Cortex of kidney (tissue), 1 donor: ENCODE results near the gene SLC5A6.

Experiments
- DNase-seq: peaks from one replicate; lab custom pipeline; 2025; lab: John Stamatoyannopoulos, UW

SLC5A6 gene

DNA sequence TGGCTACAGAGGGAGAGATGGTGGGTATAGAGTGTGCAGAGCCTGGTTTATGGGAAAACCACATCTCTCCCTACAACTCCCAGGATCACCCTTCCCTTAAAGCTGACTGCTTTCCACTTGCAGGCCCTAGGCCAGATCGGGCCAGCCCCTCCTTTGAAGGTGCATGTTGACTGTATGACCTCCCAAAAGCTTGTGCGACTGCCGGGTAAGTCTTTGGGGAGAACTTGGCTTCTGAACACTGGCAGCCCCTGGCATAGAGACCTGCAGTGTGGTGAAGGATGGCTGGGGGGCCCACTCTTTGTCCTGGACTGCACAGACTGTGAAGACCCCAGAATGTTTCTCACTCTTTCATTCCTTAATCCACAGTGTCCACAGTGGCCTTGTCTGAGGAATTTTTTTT lies 24.6 kb upstream of the SLC5A6 start:
- no peak for DNase-seq

DNA sequence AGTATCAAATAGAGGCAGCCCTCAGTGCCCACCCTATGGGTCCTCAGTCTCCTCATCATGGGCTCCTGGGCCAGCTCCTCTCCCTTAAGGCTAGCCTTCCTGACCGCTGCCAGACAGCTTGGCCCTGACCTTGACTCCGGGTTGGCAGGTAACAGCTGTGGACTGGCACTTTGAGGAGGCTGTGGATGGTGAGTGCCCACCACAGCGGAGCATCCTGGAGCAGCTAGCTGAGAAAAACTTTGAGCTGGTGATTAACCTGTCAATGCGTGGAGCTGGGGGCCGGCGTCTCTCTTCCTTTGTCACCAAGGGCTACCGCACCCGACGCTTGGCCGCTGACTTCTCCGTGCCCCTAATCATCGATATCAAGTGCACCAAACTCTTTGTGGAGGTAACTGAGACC lies 24.1 kb upstream of the SLC5A6 start:
- DNase-seq = no peak

DNA sequence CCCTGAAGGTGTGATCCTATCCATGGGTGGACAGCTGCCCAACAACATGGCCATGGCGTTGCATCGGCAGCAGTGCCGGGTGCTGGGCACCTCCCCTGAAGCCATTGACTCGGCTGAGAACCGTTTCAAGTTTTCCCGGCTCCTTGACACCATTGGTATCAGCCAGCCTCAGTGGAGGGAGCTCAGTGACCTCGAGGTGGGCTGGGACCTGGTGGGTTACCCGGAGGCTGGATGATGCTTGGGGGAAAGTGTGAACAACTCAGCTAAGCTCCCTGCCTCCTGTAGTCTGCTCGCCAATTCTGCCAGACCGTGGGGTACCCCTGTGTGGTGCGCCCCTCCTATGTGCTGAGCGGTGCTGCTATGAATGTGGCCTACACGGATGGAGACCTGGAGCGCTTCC lies 21.3 kb upstream of the SLC5A6 start:
- DNase-seq = no peak

DNA sequence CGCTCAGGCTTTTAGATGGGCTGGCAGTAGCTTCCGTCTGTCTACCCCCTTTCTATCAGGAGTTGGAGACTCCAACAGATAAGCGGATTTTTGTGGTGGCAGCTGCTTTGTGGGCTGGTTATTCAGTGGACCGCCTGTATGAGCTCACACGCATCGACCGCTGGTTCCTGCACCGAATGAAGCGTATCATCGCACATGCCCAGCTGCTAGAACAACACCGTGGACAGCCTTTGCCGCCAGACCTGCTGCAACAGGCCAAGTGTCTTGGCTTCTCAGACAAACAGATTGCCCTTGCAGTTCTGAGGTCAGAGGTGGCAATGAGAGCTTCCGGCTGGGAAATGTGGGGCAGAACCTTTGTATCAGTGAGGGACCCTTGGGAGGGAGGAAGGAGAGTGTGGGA lies 19.9 kb upstream of the SLC5A6 start:
- no peak for DNase-seq

DNA sequence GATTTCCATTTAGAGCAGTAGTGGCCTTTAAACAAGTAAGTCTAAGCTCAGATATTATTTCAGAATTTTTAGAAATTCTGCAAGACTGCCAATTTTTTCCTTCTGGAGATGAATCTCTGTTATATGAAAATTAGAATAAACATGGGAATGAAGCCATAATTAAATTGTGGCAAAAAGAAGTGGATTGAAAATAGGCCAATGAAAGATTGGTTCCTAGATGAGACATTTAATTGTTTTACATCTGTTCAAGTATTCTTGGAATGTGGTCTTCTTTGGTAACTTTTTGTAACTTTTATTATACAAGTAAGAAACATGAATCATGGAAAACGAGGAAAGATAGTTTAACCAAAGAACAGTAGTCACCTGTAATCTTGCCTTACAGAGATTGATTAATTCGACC lies 15.4 kb upstream of the SLC5A6 start:
- no peak for DNase-seq

DNA sequence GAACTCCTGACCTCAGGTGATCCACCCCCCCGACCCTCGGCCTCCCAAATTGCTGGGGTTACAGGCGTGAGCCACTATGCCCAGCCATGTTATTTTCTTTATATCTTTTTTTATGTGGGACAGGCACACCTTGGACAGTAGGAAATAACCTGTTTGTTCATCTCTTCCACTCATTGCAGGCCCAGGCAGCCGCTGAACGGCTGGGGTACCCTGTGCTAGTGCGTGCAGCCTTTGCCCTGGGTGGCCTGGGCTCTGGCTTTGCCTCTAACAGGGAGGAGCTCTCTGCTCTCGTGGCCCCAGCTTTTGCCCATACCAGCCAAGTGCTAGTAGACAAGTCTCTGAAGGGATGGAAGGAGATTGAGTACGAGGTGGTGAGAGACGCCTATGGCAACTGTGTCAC lies 13.5 kb upstream of the SLC5A6 start:
- no peak for DNase-seq

DNA sequence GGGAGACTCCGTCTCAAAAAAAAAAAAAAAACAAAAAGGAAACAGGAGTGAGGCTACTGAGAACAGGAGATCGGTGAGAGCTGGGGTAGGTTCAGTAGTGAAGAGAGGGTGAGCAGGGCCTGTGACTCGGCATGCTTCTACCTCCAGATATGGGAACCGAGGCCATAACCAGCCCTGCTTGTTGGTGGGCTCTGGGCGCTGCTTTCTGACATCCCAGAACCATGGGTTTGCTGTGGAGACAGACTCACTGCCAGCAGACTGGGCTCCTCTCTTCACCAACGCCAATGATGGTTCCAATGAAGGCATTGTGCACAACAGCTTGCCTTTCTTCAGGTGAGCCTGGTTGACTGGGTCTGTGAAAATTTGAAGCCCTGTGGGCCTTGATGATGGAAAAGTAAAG lies 11.3 kb upstream of the SLC5A6 start:
- DNase-seq = no peak

DNA sequence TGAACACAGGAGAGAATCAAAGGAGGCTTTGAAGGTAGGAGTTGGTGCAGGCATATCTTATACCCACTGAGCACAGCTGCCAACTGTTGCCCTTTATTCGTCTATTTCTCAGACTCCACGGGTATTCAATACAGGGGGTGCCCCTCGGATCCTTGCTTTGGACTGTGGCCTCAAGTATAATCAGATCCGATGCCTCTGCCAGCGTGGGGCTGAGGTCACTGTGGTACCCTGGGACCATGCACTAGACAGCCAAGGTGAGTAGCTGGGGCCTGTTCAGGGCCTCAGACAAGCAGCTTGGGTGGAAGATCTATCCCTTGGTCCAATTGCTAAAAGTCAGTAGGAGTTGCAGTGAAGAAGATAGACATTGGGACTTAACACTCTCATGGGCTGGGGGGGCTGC lies 10.3 kb upstream of the SLC5A6 start:
- DNase-seq = no peak

DNA sequence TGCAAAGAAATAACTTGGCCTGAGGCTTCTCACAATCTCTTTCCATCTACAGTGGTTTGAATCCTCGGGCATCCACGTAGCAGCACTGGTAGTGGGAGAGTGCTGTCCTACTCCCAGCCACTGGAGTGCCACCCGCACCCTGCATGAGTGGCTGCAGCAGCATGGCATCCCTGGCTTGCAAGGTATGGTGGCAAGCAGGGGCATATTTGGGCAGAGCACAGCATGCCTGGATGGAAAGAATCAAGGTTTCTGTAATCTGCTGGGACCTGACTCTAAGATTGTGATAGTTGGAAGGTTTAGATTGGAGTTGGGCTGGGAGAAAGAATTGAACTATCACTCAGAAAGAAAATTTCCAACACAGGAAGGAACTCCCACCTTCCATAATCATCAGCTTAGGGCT lies 9.1 kb upstream of the SLC5A6 start:
- no peak for DNase-seq

DNA sequence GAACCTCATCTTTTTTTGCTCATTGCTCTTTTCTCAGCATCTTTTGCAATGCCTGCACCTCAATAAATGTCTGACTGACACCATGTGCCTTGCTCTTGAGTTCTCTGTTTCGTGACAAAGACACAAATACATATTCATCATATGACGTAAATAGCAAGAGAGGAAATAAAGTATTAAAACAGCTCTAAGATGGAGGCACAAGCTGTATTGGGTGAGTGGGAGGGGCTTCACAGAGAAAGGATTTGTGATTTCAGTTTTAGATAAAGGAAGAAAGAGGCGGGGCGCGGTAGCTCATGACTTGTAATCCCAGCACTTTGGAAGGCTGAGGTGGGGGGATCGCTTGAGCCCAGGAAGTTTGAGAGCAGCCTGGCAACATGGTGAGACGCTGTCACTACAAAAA lies 8.0 kb upstream of the SLC5A6 start:
- no peak for DNase-seq

DNA sequence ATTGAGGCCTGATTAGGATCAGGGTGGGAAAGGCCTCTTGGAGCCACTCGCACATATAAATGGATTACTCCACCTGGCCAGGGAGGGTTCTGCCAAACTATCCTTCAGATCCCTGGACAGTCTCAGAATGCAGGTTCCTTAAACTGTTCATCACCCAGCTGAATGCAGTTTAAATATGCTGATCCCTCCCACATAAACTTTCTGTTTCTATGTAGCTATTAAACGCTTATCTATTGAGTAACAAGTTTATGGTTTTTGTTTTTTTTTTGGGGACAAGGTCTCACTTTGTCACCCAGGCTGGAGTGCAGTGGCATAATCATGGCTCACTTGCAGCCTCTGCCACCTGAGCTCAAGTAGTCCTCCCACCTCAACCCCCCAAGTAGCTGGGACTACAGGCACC lies 7.0 kb upstream of the SLC5A6 start:
- DNase-seq = no peak

DNA sequence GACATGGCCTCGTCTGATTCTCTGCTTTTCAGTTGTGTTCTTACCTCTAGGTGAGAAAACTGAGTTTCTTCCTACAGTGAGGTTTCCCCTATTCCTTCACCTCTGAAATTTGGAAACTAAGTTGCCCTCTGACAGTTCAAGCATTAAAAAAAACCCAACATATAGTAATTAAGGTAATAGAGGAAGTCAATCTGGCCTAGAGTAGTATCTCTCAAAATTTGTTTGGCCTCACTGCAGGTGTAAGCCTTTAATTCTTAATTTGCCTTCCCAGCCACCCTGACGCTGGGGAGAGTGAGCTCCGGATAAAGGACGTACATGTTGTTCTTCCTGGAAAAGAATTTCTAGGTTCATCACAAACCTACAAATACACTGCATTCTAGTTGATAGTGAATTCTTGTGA lies 6.5 kb upstream of the SLC5A6 start:
- DNase-seq = no peak

DNA sequence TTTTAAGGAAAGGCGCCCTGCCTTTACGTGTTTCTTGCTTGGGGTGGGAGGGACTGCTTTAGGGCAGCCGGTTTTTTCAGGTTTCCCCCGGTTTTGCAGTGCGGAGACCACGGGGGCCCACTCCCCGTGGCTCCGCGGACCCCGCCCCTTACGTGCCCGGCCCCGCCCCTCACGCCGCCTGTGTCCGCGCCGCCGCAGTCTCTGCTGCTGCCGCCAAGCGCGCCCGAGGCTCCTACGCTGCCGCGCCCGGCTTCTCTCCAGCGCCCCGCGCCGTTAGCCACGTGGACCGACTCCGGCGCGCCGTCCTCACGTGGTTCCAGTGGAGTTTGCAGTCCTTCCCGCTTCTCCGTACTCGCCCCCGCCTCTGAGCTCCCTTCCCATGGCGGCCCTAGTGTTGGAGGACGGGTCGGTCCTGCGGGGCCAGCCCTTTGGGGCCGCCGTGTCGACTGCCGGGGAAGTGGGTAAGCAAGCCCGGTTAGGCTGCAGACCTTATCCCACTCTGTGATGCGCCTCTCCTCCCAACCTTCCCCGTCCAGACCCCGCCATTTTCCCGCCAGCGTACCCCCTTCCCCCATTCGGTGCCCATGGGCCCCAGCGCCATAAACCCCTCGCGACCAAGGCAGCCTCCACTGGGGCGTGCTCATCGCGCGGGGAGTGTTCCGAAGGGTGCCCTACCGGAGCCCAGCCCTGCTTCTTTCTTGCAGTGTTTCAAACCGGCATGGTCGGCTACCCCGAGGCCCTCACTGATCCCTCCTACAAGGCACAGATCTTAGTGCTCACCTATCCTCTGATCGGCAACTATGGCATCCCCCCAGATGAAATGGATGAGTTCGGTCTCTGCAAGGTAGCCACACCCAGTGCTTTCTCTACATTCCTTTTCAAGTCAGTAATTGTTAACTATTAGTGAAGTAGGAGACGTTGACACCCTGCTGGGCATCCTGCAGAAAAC lies 5.4 kb upstream of the SLC5A6 start, which contains the start of gene CAD:
Gene CAD (plus strand): TSS at position 197 of the 949 bp plus-strand sequence. CDS start 183 bp downstream, at position 380.
- peak; percentile 39 for DNase-seq

DNA sequence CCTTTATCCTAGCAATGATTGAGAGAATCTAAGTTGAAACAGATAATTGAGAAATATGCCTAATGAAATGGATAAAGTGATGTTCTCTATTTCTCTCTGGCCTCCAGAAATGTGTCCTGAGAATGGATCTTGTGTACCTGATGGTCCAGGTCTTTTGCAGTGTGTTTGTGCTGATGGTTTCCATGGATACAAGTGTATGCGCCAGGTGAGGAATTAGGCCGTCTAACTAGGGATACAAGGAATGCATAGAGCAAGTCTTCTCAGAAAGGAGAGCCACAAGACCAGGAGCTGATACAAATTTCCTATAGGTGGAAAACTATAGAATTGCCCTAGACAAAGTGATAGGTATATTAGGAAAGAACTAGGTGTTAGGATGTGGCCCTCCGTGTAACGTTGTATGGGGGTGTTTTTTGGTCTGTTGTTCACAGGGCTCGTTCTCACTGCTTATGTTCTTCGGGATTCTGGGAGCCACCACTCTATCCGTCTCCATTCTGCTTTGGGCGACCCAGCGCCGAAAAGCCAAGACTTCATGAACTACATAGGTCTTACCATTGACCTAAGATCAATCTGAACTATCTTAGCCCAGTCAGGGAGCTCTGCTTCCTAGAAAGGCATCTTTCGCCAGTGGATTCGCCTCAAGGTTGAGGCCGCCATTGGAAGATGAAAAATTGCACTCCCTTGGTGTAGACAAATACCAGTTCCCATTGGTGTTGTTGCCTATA lies 4.5 kb upstream of the SLC5A6 start:
- DNase-seq = no peak

DNA sequence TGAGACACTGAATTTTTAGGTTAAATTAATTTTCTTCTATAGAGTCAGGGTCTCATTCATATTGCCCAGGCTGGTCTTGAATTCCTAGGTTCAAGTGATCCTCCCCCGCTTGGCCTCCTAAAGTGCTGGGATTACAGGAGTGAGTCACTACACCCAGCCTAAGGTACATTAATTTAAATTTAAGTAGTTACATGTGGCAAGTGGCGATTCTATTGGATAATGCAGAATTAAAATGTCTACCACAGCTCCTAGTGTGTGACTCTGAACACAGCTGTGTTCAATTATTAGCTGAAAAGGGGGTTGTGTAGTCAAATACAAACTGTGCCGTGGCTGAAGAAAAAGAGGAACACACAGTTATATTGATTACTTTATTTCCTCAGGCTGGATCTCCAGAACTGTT lies 2.9 kb upstream of the SLC5A6 start:
- no peak for DNase-seq

DNA sequence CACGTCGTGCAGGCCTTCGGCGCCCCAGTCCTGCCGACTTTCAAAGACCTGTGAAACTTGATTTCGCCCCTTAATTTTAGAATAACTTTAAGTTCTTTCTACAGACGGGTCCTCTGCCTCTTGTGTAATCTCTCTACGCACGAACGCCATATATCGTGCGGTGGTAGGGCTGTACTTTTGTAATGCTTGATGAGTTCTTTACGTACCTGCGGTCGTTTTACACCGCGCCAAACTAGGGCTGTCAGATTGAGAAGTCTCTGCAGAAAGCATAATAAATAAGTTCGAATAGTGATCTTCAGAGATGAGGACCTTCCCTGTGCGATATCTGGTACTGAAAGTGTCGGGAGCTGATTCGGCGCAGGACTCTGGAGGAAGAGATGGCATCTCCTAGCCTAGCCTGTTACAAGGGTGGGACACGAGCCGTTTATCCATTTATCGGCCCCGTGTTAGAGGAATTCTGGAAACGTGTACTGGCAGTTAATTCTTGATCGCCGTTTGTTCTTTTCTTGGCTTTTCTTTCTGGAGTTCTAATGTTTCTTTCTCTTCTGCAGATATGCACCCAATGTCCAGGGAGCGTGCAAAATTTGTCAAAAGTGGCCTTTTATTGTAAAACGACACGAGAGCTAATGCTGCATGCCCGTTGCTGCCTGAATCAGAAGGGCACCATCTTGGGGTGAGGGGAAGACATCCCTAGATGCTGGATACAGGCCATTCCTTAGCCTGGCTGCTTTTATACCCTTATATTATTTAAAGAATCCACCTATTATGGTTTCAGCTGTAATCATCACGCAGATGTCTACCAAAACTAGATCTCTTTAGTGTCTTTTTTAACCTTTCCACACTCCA lies 781 bp upstream of the SLC5A6 start:
- DNase-seq = no peak

DNA sequence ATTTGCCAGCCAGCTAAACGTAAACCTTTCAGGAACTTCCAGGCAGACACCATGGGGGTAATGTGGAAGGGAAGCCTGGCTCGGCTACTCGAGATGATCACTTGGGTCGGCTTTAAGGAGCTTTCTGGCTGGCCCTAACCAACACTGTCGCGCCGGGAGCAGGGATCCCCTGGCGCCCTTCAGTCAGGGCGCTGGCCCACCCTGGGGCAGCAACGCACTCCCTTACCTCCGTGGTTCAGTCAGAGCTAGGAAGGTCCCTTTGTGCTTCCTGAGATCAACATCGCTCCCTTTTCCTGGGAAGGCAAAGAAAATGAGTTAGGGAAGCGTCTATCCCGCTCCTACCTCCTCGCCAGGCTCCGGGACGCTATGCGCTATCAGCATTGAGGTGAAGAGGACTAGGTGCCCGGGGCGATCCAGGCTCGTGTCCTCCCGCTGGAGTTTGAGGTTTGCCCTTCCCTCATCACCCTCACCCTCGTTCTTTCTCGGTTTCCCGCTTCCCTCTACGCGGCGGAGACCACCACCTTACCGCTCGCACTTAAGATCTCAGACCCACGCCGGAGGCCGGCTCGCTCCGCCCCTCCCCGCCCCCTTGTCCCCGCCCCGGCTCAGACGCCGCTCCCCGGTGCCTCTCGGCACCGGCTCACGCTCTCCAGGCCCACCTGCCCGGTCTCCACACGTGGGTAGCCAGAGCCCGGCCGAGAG lies 676 bp downstream of the SLC5A6 start:
- DNase-seq = no peak

DNA sequence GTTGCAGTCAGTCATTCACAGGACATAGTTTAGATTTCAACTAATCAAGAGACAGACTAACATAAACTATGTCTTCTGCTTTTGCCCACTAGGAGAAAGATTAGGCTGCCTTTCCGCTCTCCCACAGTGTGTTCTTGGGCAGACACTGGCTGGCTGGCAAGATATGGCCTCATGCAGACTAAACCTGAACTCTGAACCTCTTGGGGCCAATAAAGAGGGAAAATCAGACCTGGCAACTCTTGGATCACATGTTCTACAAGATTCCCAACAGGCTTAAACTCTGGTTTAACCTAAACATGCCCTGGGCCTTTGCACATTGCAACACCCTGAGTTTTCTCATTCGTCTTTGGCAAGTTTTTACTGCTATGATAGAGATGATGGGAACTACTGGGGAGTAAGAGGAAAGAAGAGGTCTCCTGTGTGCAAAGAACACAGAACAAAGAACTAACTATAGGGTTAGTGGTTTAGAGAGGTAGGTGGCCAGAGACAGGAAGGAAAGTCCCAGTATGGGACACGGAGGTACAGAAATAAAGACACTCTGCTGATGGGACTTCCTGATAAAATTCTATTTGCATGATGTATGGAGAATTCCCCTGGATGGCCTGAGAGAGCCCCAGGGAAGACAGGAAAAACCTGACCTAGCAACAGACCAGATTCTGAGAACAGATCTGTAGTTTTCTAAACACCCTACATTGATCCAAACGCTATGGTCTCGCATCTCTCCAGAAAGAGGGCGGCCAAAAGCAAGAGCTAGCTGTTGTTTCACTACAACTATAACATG lies 2.3 kb downstream of the SLC5A6 start:
- DNase-seq = no peak

DNA sequence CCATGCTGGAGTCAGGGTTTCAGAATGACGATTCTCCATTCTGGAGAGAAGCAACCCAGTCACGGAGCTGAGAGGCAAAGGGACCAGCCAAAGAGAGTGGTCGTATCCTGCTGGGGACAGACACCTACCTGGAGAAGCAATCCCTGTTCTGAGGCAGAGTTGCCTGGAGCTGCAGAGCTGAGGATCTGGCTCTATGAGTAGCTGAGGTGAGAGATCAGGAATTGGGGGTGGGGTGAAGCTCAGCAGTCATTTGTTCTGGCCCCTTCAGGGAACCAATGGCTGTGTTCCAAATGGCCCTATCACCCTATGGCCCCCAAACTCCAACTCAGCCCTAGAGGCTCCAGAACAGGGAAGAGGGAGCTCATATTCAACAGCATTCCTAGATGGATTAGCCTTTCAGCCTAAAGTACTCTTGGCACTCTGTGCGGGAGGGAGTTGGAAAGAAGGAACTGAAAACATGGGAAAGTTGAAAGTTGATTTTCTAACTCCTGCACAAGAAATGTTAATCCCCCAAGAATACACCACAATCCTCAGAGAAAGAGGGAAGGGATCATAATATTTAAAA lies 3.5 kb downstream of the SLC5A6 start:
- no peak for DNase-seq

DNA sequence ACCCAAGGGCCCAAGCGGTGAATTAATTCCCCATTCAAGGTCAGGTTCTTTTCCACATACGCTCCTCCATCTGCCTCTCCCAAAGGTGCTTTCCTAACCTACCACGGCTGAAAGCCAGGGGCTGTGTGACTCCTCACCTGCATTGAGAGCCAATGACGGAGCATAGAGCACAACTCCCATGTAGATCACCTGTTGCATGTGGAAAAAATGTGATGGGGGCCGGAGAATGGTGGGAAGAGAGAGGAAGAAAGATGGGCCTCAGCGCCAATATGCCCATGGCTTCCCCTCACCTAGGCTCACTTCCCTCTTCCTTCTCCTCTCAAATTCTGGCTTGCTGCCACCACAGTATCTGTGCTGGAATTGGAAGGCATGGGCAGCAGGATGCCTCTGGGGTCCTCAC lies 5.7 kb downstream of the SLC5A6 start:
- DNase-seq = no peak

DNA sequence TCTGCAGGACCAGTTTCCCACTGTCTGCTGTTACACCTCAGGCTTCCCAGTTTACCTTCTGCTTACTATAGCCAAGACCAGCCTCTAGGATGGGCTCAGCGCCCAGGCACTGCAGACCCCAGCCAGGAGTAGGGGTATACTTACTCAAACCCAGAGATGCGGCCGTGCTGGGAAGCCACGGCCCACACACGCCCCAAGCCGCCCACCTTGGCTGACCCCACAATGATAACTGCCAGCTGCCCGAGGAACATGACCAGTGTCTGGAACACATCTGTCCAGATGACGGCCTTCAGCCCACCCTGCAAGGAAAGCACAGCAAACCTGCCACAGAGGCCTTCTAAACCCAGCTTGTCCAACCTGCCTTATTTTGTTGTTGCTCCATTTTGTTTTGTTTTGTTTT lies 6.9 kb downstream of the SLC5A6 start:
- no peak for DNase-seq
